GM23338 (cell line): ENCODE measurements around the gene CPNE8. TPM values are rescaled to one million over a fixed set of nuclear protein-coding genes. Genes with fewer than 3 reads are reported as not detected.

Experiments used
- ATAC-seq: fragments of 200-7000 bp; cut with Tn5 transposase; 3 replicates; pipeline ENCODE4 v1.9.1; 2020
- DNase-seq: peaks from one replicate; pipeline ENCODE4 v3.0.0-alpha.2; 2015; ENCODE audit warnings: low spot score
- H2AFZ ChIP-seq: fragments of 200-600 bp; sonication (generic); 2 replicates; pipeline ENCODE4 v1.8.0; 2016; ENCODE audit warnings: antibody characterized with exemption, mild to moderate bottlenecking, moderate library complexity
- H3F3A ChIP-seq: fragments of 200-600 bp; sonication (generic); replicated peaks from 2 replicates; pipeline ENCODE4 v1.8.0; 2017; ENCODE audit warnings: antibody characterized with exemption, mixed run types, low read depth
- H3K27ac ChIP-seq: fragments of 200-600 bp; sonication (generic); 2 replicates; pipeline ENCODE4 v1.6.1; 2016; ENCODE audit warnings: low read depth
- H3K27me3 ChIP-seq: fragments of 200-600 bp; sonication (generic); 2 replicates; pipeline ENCODE4 v1.8.0; 2016; ENCODE audit warnings: mild to moderate bottlenecking, mixed run types, moderate library complexity; ENCODE audit not compliant: insufficient read depth
- H3K36me3 ChIP-seq: fragments of 200-600 bp; sonication (generic); 2 replicates; pipeline ENCODE4 v1.8.0; 2016; ENCODE audit warnings: mild to moderate bottlenecking; ENCODE audit not compliant: insufficient read depth
- H3K4me1 ChIP-seq: fragments of 200-600 bp; sonication (generic); 2 replicates; pipeline ENCODE4 v1.8.0; 2016; ENCODE audit warnings: mild to moderate bottlenecking, moderate library complexity; ENCODE audit not compliant: insufficient read depth
- H3K4me2 ChIP-seq: fragments of 200-600 bp; sonication (generic); 2 replicates; pipeline ENCODE4 v1.7.1; 2017; ENCODE audit warnings: mixed run types
- H3K4me3 ChIP-seq: fragments of 200-600 bp; sonication (generic); 2 replicates; pipeline ENCODE4 v1.6.1; 2016; ENCODE audit warnings: mixed run types
- H3K79me2 ChIP-seq: fragments of 200-600 bp; sonication (generic); replicated peaks from 2 replicates; pipeline ENCODE4 v1.8.0; 2017; ENCODE audit warnings: mild to moderate bottlenecking; ENCODE audit not compliant: insufficient read depth
- H3K9me2 ChIP-seq: fragments of 200-600 bp; sonication (generic); 2 replicates; pipeline ENCODE4 v1.8.0; 2017; ENCODE audit not compliant: insufficient read depth
- H4K20me1 ChIP-seq: fragments of 200-600 bp; sonication (generic); replicated peaks from 2 replicates; pipeline ENCODE4 v1.8.0; 2017; ENCODE audit warnings: mild to moderate bottlenecking; ENCODE audit not compliant: insufficient read depth
- H3K27ac Mint-ChIP-seq: 2 replicates; pipeline ENCODE4 v1.8.0; 2020; ENCODE audit warnings: inconsistent platforms, mild to moderate bottlenecking, moderate library complexity, mixed read lengths
- H3K27me3 Mint-ChIP-seq: 3 replicates; pipeline ENCODE4 v1.8.0; 2022; ENCODE audit warnings: low read depth, mild to moderate bottlenecking, moderate library complexity, mixed read lengths, inconsistent platforms; ENCODE audit not compliant: insufficient read depth, poor library complexity
- H3K36me3 Mint-ChIP-seq: 3 replicates; pipeline ENCODE4 v1.8.0; 2021; ENCODE audit warnings: low read depth, mild to moderate bottlenecking, inconsistent platforms, moderate library complexity, mixed read lengths
- H3K4me1 Mint-ChIP-seq: 3 replicates; pipeline ENCODE4 v1.8.0; 2020; ENCODE audit warnings: mild to moderate bottlenecking, inconsistent platforms, mixed read lengths
- H3K4me3 Mint-ChIP-seq: 3 replicates; pipeline ENCODE4 v1.8.0; 2021; ENCODE audit warnings: moderate library complexity, mild to moderate bottlenecking, inconsistent platforms, mixed read lengths
- H3K9me3 Mint-ChIP-seq: 3 replicates; pipeline ENCODE4 v1.8.0; 2020; ENCODE audit warnings: moderate library complexity, mild to moderate bottlenecking, inconsistent platforms, mixed read lengths
- CREB1 ChIP-seq: fragments of 250-450 bp; sonication (Bioruptor Pico); IDR thresholded peaks from 2 replicates; pipeline ENCODE4 v1.5.0; 2020; ENCODE audit warnings: low read depth, mild to moderate bottlenecking, moderate library complexity
- EZH2 ChIP-seq: fragments of 200-600 bp; sonication (generic); IDR thresholded peaks from one replicate; pipeline ENCODE4 v1.8.0; 2017; ENCODE audit warnings: antibody characterized with exemption, mild to moderate bottlenecking, low read depth; ENCODE audit not compliant: unreplicated experiment
- EZH2phosphoT487 ChIP-seq: fragments of 200-600 bp; sonication (generic); IDR thresholded peaks from one replicate; pipeline ENCODE4 v1.8.1; 2018; ENCODE audit warnings: antibody characterized with exemption; ENCODE audit not compliant: unreplicated experiment
- JUNB ChIP-seq: IDR thresholded peaks from one replicate; pipeline ENCODE4 v1.6.1; 2016; ENCODE audit warnings: antibody characterized with exemption; ENCODE audit not compliant: unreplicated experiment
- NANOG ChIP-seq: IDR thresholded peaks from 2 replicates; pipeline ENCODE4 v1.6.1; 2016; ENCODE audit warnings: antibody characterized with exemption, borderline replicate concordance
- POLR2AphosphoS5 ChIP-seq: IDR thresholded peaks from 2 replicates; pipeline ENCODE4 v1.6.1; 2016; ENCODE audit warnings: antibody characterized with exemption, low read depth
- STAT1 ChIP-seq: IDR thresholded peaks from one replicate; pipeline ENCODE4 v1.6.1; 2016; ENCODE audit warnings: antibody characterized with exemption; ENCODE audit not compliant: unreplicated experiment
- ZNF114 ChIP-seq: fragments of 250-450 bp; sonication (Bioruptor Pico); IDR thresholded peaks from 2 replicates; pipeline ENCODE4 v1.5.0; 2020; ENCODE audit warnings: mild to moderate bottlenecking, moderate library complexity
- polyA plus RNA-seq: library from polyadenylated mRNA; unstranded; fragments of >200 nt; fragmentation: Nextera tagmentation; extraction: Ambion mirVana; gene quantifications from 2 replicates; pipeline ENCODE4 v1.2.1, GENCODE V29; 2016
- total RNA-seq: library from RNA; depleted of rRNA; stranded (reverse); fragments of >200 nt; shearing (Covaris generic); gene quantifications from 2 replicates; pipeline ENCODE4 v1.2.3, GENCODE V29; 2014
- TF ChIP-seq, protein P1 (sequence below): fragments of 250-450 bp; sonication (Bioruptor Pico); IDR thresholded peaks from 2 replicates; pipeline ENCODE4 v1.5.0; 2020; ENCODE audit warnings: mild to moderate bottlenecking, moderate library complexity
- TF ChIP-seq, protein P2 (sequence below): IDR thresholded peaks from 2 replicates; pipeline ENCODE4 v1.6.1; 2016; ENCODE audit warnings: antibody characterized with exemption
- TF ChIP-seq, protein P3 (sequence below), 2 experiments: fragments of 200-600 bp in 1 of 2; sonication (generic) in 1 of 2; conservative IDR thresholded peaks; 2 replicates each; pipeline versions ENCODE4 v1.5.1 to v1.6.1; 2016 to 2017; ENCODE audit warnings: antibody characterized with exemption in 2 of 2, low read depth in 2 of 2, mild to moderate bottlenecking in 2 of 2, moderate library complexity in 1 of 2

Gene CPNE8
- total and polyA plus RNA-seq, 2 experiments from 2014 or later: 8.7 to 10.1 TPM

DNA sequence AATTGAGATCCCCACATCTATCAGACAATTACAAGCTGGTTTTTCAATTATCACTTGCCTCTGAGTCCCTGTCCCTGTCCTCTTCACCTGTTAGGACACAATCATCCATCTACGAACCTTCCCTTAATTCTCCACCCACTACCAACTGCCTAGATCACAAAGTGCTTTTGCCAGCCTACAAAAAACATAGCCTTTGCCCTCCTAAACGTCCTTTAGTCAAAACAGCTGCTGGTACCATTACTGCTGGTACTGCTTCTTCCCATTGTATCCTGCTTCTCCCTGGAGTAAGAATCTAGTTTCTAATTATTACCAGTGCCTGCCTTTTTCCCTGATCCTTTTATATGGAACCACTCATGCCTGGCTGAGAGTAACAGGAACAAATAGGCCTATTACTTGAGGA lies 82.1 kb downstream of the CPNE8 start (continued):
- TF ChIP-seq, protein P1, sequence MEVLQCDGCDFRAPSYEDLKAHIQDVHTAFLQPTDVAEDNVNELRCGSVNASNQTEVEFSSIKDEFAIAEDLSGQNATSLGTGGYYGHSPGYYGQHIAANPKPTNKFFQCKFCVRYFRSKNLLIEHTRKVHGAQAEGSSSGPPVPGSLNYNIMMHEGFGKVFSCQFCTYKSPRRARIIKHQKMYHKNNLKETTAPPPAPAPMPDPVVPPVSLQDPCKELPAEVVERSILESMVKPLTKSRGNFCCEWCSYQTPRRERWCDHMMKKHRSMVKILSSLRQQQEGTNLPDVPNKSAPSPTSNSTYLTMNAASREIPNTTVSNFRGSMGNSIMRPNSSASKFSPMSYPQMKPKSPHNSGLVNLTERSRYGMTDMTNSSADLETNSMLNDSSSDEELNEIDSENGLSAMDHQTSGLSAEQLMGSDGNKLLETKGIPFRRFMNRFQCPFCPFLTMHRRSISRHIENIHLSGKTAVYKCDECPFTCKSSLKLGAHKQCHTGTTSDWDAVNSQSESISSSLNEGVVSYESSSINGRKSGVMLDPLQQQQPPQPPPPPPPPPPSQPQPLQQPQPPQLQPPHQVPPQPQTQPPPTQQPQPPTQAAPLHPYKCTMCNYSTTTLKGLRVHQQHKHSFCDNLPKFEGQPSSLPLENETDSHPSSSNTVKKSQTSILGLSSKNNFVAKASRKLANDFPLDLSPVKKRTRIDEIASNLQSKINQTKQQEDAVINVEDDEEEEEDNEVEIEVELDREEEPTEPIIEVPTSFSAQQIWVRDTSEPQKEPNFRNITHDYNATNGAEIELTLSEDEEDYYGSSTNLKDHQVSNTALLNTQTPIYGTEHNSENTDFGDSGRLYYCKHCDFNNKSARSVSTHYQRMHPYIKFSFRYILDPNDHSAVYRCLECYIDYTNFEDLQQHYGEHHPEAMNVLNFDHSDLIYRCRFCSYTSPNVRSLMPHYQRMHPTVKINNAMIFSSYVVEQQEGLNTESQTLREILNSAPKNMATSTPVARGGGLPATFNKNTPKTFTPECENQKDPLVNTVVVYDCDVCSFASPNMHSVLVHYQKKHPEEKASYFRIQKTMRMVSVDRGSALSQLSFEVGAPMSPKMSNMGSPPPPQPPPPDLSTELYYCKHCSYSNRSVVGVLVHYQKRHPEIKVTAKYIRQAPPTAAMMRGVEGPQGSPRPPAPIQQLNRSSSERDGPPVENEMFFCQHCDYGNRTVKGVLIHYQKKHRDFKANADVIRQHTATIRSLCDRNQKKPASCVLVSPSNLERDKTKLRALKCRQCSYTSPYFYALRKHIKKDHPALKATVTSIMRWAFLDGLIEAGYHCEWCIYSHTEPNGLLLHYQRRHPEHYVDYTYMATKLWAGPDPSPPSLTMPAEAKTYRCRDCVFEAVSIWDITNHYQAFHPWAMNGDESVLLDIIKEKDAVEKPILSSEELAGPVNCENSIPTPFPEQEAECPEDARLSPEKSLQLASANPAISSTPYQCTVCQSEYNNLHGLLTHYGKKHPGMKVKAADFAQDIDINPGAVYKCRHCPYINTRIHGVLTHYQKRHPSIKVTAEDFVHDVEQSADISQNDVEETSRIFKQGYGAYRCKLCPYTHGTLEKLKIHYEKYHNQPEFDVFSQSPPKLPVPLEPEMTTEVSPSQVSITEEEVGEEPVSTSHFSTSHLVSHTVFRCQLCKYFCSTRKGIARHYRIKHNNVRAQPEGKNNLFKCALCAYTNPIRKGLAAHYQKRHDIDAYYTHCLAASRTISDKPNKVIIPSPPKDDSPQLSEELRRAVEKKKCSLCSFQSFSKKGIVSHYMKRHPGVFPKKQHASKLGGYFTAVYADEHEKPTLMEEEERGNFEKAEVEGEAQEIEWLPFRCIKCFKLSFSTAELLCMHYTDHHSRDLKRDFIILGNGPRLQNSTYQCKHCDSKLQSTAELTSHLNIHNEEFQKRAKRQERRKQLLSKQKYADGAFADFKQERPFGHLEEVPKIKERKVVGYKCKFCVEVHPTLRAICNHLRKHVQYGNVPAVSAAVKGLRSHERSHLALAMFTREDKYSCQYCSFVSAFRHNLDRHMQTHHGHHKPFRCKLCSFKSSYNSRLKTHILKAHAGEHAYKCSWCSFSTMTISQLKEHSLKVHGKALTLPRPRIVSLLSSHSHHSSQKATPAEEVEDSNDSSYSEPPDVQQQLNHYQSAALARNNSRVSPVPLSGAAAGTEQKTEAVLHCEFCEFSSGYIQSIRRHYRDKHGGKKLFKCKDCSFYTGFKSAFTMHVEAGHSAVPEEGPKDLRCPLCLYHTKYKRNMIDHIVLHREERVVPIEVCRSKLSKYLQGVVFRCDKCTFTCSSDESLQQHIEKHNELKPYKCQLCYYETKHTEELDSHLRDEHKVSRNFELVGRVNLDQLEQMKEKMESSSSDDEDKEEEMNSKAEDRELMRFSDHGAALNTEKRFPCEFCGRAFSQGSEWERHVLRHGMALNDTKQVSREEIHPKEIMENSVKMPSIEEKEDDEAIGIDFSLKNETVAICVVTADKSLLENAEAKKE: no peak
- TF ChIP-seq CREB1: no peak

DNA sequence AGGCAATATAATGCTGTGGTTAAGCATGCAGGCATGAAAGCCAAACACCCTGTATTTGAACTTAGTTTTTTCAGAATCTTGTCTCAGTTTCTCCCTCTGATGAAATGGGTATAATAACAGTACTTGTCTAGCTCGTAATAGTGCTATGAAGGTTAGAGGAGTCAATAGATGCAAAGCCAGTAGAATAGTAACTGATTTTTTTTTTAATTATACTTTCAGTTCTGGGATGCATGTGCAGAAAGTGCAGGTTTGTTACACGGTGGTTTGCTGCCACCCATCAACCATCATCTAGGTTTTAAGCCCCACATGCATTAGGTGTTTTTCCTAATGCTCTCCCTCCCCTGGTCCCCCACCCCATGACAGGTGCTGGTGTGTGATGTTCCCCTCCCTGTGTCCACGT lies 87.4 kb downstream of the CPNE8 start:
- H3K4me2 ChIP-seq: no peak overlapping the region
- no peaks in the 10 kb centered on the region for H3K9me2 ChIP-seq
- no peaks in the 10 kb centered on the region for H3K4me1 ChIP-seq
- no peak overlapping the region for H3K4me3 ChIP-seq
- H3K36me3 ChIP-seq: no peaks in the 10 kb centered on the region
- Mint-ChIP-seq H3K27ac (no peak overlapping the region), H3K27me3 (no peaks in the 10 kb centered on the region), H3K4me1 (no peaks in the 10 kb centered on the region), H3K36me3 (no peaks in the 10 kb centered on the region), H3K4me3 (no peak overlapping the region), H3K9me3 (no peaks in the 10 kb centered on the region)
- H3K79me2 ChIP-seq: no peaks in the 10 kb centered on the region
- no peaks in the 10 kb centered on the region for H3K27me3 ChIP-seq
- ATAC-seq: no peak
- no peak overlapping the region for H3K27ac ChIP-seq
- no peaks in the 10 kb centered on the region; the same call in 1 of the 2 replicates for H4K20me1 ChIP-seq
- DNase-seq: no peak
- no peak overlapping the region for H2AFZ ChIP-seq
- no peaks in the 10 kb centered on the region for H3F3A ChIP-seq
- TF ChIP-seq, protein P2, sequence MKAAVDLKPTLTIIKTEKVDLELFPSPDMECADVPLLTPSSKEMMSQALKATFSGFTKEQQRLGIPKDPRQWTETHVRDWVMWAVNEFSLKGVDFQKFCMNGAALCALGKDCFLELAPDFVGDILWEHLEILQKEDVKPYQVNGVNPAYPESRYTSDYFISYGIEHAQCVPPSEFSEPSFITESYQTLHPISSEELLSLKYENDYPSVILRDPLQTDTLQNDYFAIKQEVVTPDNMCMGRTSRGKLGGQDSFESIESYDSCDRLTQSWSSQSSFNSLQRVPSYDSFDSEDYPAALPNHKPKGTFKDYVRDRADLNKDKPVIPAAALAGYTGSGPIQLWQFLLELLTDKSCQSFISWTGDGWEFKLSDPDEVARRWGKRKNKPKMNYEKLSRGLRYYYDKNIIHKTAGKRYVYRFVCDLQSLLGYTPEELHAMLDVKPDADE: no peak
- TF ChIP-seq POLR2AphosphoS5 (no peak), ZNF114 (CRISPR knock-in tag) (no peak), EZH2phosphoT487 (no peak), STAT1 (no peak), NANOG (no peak), EZH2 (no peak), JUNB (no peak)
- TF ChIP-seq, protein P3, sequence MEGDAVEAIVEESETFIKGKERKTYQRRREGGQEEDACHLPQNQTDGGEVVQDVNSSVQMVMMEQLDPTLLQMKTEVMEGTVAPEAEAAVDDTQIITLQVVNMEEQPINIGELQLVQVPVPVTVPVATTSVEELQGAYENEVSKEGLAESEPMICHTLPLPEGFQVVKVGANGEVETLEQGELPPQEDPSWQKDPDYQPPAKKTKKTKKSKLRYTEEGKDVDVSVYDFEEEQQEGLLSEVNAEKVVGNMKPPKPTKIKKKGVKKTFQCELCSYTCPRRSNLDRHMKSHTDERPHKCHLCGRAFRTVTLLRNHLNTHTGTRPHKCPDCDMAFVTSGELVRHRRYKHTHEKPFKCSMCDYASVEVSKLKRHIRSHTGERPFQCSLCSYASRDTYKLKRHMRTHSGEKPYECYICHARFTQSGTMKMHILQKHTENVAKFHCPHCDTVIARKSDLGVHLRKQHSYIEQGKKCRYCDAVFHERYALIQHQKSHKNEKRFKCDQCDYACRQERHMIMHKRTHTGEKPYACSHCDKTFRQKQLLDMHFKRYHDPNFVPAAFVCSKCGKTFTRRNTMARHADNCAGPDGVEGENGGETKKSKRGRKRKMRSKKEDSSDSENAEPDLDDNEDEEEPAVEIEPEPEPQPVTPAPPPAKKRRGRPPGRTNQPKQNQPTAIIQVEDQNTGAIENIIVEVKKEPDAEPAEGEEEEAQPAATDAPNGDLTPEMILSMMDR (conservative IDR thresholded peaks at IDR 0.05; ENCODE audit: low read depth in 2 of 2): no peak
